Nephron (organoid): Measurements from ENCODE around the gene NKAIN2.

Source experiments
- H3K27ac Mint-ChIP-seq, 3 experiments: 2 replicates each; pipeline ENCODE4 v1.8.0; 2020; ENCODE audit warnings: mixed read lengths in 3 of 3, mild to moderate bottlenecking in 2 of 3, moderate library complexity in 1 of 3
- H3K27me3 Mint-ChIP-seq: 2 replicates; pipeline ENCODE4 v1.8.0; 2021; ENCODE audit warnings: low read depth, mild to moderate bottlenecking, moderate library complexity, mixed read lengths
- H3K36me3 Mint-ChIP-seq: 2 replicates; pipeline ENCODE4 v1.8.0; 2020; ENCODE audit warnings: low read depth, mixed read lengths
- H3K4me1 Mint-ChIP-seq: 2 replicates; pipeline ENCODE4 v1.8.0; 2020; ENCODE audit warnings: mixed read lengths
- H3K4me3 Mint-ChIP-seq, 3 experiments: 2 replicates each; pipeline ENCODE4 v1.8.0; 2020; ENCODE audit warnings: mild to moderate bottlenecking in 3 of 3, mixed read lengths in 3 of 3, moderate library complexity in 2 of 3
- H3K9me3 Mint-ChIP-seq: 2 replicates; pipeline ENCODE4 v1.8.0; 2020; ENCODE audit warnings: mixed read lengths
- CTCF ChIP-seq, 3 experiments: fragments of 200-600 bp; sonication (generic); IDR thresholded peaks; one replicate each; pipeline ENCODE4 v1.5.0; 2021; ENCODE audit warnings: antibody characterized with exemption in 3 of 3; ENCODE audit not compliant: unreplicated experiment in 3 of 3

NKAIN2 gene

GRCh38 chr6:124798942-124799496 lies 995.4 kb downstream of the NKAIN2 start:
- peaks cover 4% of the 10 kb centered on the region for H3K27me3 Mint-ChIP-seq
- H3K27ac Mint-ChIP-seq = no peak overlapping the region
- no peaks in the 10 kb centered on the region for H3K4me1 Mint-ChIP-seq
- H3K36me3 Mint-ChIP-seq = no peaks in the 10 kb centered on the region
- H3K4me3 Mint-ChIP-seq = no peak overlapping the region
- TF ChIP-seq CTCF (IDR thresholded peaks at IDR 0.05; ENCODE audit: unreplicated experiment in 3 of 3) = peak in 2 of 3 experiments; percentile 20 to 29
- H3K9me3 Mint-ChIP-seq = no peaks in the 10 kb centered on the region

GRCh38 chr6:124799638-124800037 lies 996.0 kb downstream of the NKAIN2 start:
- Mint-ChIP-seq H3K4me3 (no peak overlapping the region), H3K4me1 (no peaks in the 10 kb centered on the region), H3K9me3 (no peaks in the 10 kb centered on the region), H3K36me3 (no peaks in the 10 kb centered on the region), H3K27ac (no peak overlapping the region), H3K27me3 (peaks cover 4% of the 10 kb centered on the region)
- no peak for TF ChIP-seq CTCF (IDR thresholded peaks at IDR 0.05; ENCODE audit: unreplicated experiment in 3 of 3)

GRCh38 chr6:124800222-124800621 lies 996.6 kb downstream of the NKAIN2 start:
- H3K4me1 Mint-ChIP-seq = no peaks in the 10 kb centered on the region
- peaks cover 4% of the 10 kb centered on the region for H3K27me3 Mint-ChIP-seq
- H3K9me3 Mint-ChIP-seq = no peaks in the 10 kb centered on the region
- H3K36me3 Mint-ChIP-seq = no peaks in the 10 kb centered on the region
- H3K27ac Mint-ChIP-seq = no peak overlapping the region
- no peak overlapping the region for H3K4me3 Mint-ChIP-seq
- no peak for TF ChIP-seq CTCF (IDR thresholded peaks at IDR 0.05; ENCODE audit: unreplicated experiment in 3 of 3)

GRCh38 chr6:124812067-124812466 lies 1008.4 kb downstream of the NKAIN2 start:
- Mint-ChIP-seq H3K4me1 (no peaks in the 10 kb centered on the region), H3K36me3 (no peaks in the 10 kb centered on the region), H3K4me3 (no peak overlapping the region), H3K9me3 (peaks cover 6% of the 10 kb centered on the region), H3K27ac (peak overlapping the region in 1 of 3 experiments; percentile 9), H3K27me3 (no peaks in the 10 kb centered on the region)
- TF ChIP-seq CTCF (IDR thresholded peaks at IDR 0.05; ENCODE audit: unreplicated experiment in 3 of 3) = no peak

GRCh38 chr6:124819346-124819745 lies 1015.7 kb downstream of the NKAIN2 start:
- Mint-ChIP-seq H3K4me3 (peak overlapping the region in 2 of 3 experiments; percentile 41 to 62), H3K27me3 (no peaks in the 10 kb centered on the region), H3K4me1 (peaks cover 48% of the 10 kb centered on the region), H3K27ac (peak overlapping the region; percentile 52 to 76 (median 76)), H3K36me3 (no peaks in the 10 kb centered on the region), H3K9me3 (peaks cover 5% of the 10 kb centered on the region)
- TF ChIP-seq CTCF (IDR thresholded peaks at IDR 0.05; ENCODE audit: unreplicated experiment in 3 of 3) = no peak

GRCh38 chr6:124822204-124822613 lies 1018.5 kb downstream of the NKAIN2 start:
- Mint-ChIP-seq H3K9me3 (peaks cover 5% of the 10 kb centered on the region), H3K27ac (peak overlapping the region; percentile 94 to 98 (median 95)), H3K36me3 (no peaks in the 10 kb centered on the region), H3K4me3 (no peak overlapping the region), H3K27me3 (no peaks in the 10 kb centered on the region), H3K4me1 (peaks cover 67% of the 10 kb centered on the region)
- TF ChIP-seq CTCF (IDR thresholded peaks at IDR 0.05; ENCODE audit: unreplicated experiment in 3 of 3) = no peak
